ENCODE results near the gene CDC42BPA. TPM values are rescaled to one million over a fixed set of nuclear protein-coding genes. Genes with fewer than 3 reads are reported as not detected.
A peak's percentile ranks its signal among the peaks of the same experiment; 100 is the strongest.
"Not testable (repeated sequence)": the region's sequence is repeated elsewhere in the genome, so short reads cannot be mapped to it uniquely, and the experiment has no call there.

CDC42BPA gene
- total and polyA plus RNA-seq, 2 of the 13 experiments (the other 11 are each of a cell fraction or from before 2014, with no cell fraction given), result 6.5 to 16.0 TPM

DNA sequence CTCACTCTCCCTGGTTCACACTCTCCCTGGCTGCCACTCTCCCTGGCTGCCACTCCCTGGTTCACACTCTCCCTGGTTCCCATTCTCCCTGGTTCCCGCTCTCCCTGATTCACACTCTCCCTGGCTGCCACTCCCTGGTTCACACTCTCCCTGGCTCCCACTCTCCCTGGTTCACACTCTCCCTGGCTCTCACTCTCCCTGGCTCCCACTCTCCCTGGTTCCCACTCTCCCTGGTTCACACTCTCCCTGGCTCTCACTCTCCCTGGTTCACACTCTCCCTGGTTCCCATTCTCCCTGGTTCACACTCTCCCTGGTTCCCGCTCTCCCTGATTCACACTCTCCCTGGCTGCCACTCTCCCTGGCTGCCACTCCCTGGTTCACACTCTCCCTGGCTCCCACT is 362.4 kb downstream of the CDC42BPA start:
- in situ Hi-C loops (cut with HindIII; ENCODE audit: extremely low pct_ligation_motif_present, low pct_unique_long_range_greater_than_20kb); POLR2A ChIA-PET; H3K27ac ChIP-seq (ENCODE audit: extremely low read length, insufficient read depth, low read length); DNase-seq (ENCODE audit: low spot score); H2AFZ ChIP-seq (ENCODE audit: low read length); H3K9me3 ChIP-seq (ENCODE audit: low read length); ATAC-seq; H3K27me3 ChIP-seq (ENCODE audit: control insufficient read depth in 1 of 2, insufficient read depth in 2 of 2, low read length in 2 of 2); CTCF ChIA-PET (ENCODE audit: low intra/inter-chr PET ratio, low total read pairs); FAIRE-seq; H3K4me2 ChIP-seq (ENCODE audit: low read depth, low read length); H3K9ac ChIP-seq (ENCODE audit: insufficient read depth, low read depth, low read length); H3K4me3 ChIP-seq (replicated peaks in 1 of 3; ENCODE audit: insufficient read depth in 1 of 3, low read depth in 2 of 3, low read length in 3 of 3); BruUV-seq (replicated peaks); intact Hi-C loops (cut with micrococcal nuclease; ENCODE audit: unreplicated experiment): not testable (repeated sequence)
- TF ChIP-seq, protein P1, sequence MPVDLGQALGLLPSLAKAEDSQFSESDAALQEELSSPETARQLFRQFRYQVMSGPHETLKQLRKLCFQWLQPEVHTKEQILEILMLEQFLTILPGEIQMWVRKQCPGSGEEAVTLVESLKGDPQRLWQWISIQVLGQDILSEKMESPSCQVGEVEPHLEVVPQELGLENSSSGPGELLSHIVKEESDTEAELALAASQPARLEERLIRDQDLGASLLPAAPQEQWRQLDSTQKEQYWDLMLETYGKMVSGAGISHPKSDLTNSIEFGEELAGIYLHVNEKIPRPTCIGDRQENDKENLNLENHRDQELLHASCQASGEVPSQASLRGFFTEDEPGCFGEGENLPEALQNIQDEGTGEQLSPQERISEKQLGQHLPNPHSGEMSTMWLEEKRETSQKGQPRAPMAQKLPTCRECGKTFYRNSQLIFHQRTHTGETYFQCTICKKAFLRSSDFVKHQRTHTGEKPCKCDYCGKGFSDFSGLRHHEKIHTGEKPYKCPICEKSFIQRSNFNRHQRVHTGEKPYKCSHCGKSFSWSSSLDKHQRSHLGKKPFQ (CRISPR knock-in tag; IDR thresholded peaks at IDR 0.05; ENCODE audit: insufficient replicate concordance), result peak; percentile 85
- peaks cover 4 to 24% of the 10 kb centered on the region in 2 experiments; a peak in 4 of 5 replicates for H3K36me3 ChIP-seq (replicated peaks in 1 of 2; ENCODE audit: control insufficient read depth in 1 of 2, insufficient read depth in 2 of 2, low read length in 2 of 2)
- H3K4me1 ChIP-seq (ENCODE audit: insufficient read depth, low read length), result peaks cover 17% of the 10 kb centered on the region
- peaks cover 54% of the 10 kb centered on the region for H4K20me1 ChIP-seq (ENCODE audit: insufficient read depth, low read length)
- 97% methylated on average over 2 of the region's 2 CpGs for WGBS (ENCODE audit: low lambda C conversion rate)
- H3K79me2 ChIP-seq (ENCODE audit: insufficient read depth, low read length), result peaks cover 87% of the 10 kb centered on the region

DNA sequence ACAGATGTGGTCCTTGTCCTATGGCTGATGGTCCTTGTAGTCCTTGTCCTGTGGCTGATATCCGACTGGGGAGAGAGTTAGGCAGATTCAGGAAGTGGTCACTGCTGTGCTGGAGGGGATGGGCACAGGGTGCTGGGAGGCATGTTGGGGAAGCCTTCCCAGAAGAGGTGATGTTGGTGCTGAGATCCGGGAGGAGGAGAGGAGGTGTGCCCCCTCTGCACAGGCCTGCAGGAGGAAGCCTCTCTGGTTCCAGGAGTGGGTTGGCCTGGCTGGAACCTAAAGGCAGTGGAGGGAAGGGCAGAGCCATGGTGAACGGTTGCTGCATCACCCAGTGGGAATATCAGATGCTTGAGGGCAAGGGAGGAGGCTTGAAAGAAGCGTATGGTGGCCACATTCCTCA is 363.5 kb downstream of the CDC42BPA start:
- ATAC-seq (no peak), FAIRE-seq (no peak), DNase-seq (ENCODE audit: low spot score) (no peak)
- Histone ChIP-seq H3K36me3 (replicated peaks in 1 of 2; ENCODE audit: control insufficient read depth in 1 of 2, insufficient read depth in 2 of 2, low read length in 2 of 2) (peaks cover 4 to 31% of the 10 kb centered on the region in 2 experiments; a peak in 4 of 5 replicates), H3K79me2 (ENCODE audit: insufficient read depth, low read length) (peaks cover 89% of the 10 kb centered on the region), H3K4me3 (replicated peaks in 1 of 3; ENCODE audit: insufficient read depth in 1 of 3, low read depth in 2 of 3, low read length in 3 of 3) (no peak overlapping the region), H3K4me1 (ENCODE audit: insufficient read depth, low read length) (peaks cover 25% of the 10 kb centered on the region), H3K27ac (ENCODE audit: extremely low read length, insufficient read depth, low read length) (no peak overlapping the region), H3K4me2 (ENCODE audit: low read depth, low read length) (no peak overlapping the region), H3K9me3 (ENCODE audit: low read length) (no peaks in the 10 kb centered on the region), H3K27me3 (ENCODE audit: control insufficient read depth in 1 of 2, insufficient read depth in 2 of 2, low read length in 2 of 2) (no peaks in the 10 kb centered on the region), H3K9ac (ENCODE audit: insufficient read depth, low read depth, low read length) (no peak overlapping the region), H4K20me1 (ENCODE audit: insufficient read depth, low read length) (peaks cover 52% of the 10 kb centered on the region), H2AFZ (ENCODE audit: low read length) (no peak overlapping the region)
- WGBS (ENCODE audit: low lambda C conversion rate), result 93% methylated on average over 4 of the region's 4 CpGs
- TF ChIP-seq RFX3 (CRISPR knock-in tag; IDR thresholded peaks at IDR 0.05) (no peak), ZSCAN12 (CRISPR knock-in tag; IDR thresholded peaks at IDR 0.05) (no peak), RAD51 (IDR thresholded peaks at IDR 0.05; ENCODE audit: borderline replicate concordance) (no peak), SSRP1 (CRISPR knock-in tag; IDR thresholded peaks at IDR 0.05) (no peak), KDM5B (CRISPR knock-in tag; IDR thresholded peaks at IDR 0.05; ENCODE audit: borderline replicate concordance) (no peak), ZNF282 (IDR thresholded peaks at IDR 0.05; ENCODE audit: partially characterized antibody) (no peak), FOXA1 (IDR thresholded peaks at IDR 0.05) (no peak), FOXA1 (CRISPR knock-in tag; IDR thresholded peaks at IDR 0.05) (no peak), ZFP82 (CRISPR knock-in tag; IDR thresholded peaks at IDR 0.05; ENCODE audit: borderline replicate concordance) (no peak), NR2F1 (CRISPR knock-in tag; IDR thresholded peaks at IDR 0.05) (no peak), RARG (CRISPR knock-in tag; IDR thresholded peaks at IDR 0.05; ENCODE audit: low read depth) (no peak), XRCC5 (optimal IDR thresholded peaks at IDR 0.05; ENCODE audit: low read length) (no peak), ZNF335 (CRISPR knock-in tag; IDR thresholded peaks at IDR 0.05) (no peak), RXRB (CRISPR knock-in tag; IDR thresholded peaks at IDR 0.05; ENCODE audit: borderline replicate concordance) (no peak)
- TF ChIP-seq, protein P2, sequence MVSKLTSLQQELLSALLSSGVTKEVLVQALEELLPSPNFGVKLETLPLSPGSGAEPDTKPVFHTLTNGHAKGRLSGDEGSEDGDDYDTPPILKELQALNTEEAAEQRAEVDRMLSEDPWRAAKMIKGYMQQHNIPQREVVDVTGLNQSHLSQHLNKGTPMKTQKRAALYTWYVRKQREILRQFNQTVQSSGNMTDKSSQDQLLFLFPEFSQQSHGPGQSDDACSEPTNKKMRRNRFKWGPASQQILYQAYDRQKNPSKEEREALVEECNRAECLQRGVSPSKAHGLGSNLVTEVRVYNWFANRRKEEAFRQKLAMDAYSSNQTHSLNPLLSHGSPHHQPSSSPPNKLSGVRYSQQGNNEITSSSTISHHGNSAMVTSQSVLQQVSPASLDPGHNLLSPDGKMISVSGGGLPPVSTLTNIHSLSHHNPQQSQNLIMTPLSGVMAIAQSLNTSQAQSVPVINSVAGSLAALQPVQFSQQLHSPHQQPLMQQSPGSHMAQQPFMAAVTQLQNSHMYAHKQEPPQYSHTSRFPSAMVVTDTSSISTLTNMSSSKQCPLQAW (CRISPR knock-in tag; IDR thresholded peaks at IDR 0.05), result no peak
- TF ChIP-seq, protein P3, sequence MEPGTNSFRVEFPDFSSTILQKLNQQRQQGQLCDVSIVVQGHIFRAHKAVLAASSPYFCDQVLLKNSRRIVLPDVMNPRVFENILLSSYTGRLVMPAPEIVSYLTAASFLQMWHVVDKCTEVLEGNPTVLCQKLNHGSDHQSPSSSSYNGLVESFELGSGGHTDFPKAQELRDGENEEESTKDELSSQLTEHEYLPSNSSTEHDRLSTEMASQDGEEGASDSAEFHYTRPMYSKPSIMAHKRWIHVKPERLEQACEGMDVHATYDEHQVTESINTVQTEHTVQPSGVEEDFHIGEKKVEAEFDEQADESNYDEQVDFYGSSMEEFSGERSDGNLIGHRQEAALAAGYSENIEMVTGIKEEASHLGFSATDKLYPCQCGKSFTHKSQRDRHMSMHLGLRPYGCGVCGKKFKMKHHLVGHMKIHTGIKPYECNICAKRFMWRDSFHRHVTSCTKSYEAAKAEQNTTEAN (CRISPR knock-in tag; conservative IDR thresholded peaks at IDR 0.05), result no peak
- BruUV-seq (replicated peaks), result no TSS peak
- ChIA-PET CTCF (ENCODE audit: low intra/inter-chr PET ratio, low total read pairs) (no interaction called here), POLR2A (no interaction called here)
- intact Hi-C loops (cut with micrococcal nuclease; ENCODE audit: unreplicated experiment), result no loop called here
- in situ Hi-C loops (cut with HindIII; ENCODE audit: extremely low pct_ligation_motif_present, low pct_unique_long_range_greater_than_20kb), result no loop called here
